Hepatocyte (in vitro differentiated cells): ENCODE measurements around the gene PSG7. TPM values are rescaled to one million over a fixed set of nuclear protein-coding genes. Genes with fewer than 3 reads are reported as not detected.
"Not testable (repeated sequence)": the region's sequence is repeated elsewhere in the genome, so short reads cannot be mapped to it uniquely, and the experiment has no call there.

Experiments
- DNase-seq: peaks from one replicate; pipeline ENCODE4 v3.0.0-alpha.2; 2016; ENCODE audit warnings: low spot score
- H2AFZ ChIP-seq: fragments of 200-600 bp; sonication (generic); 2 replicates; pipeline ENCODE4 v1.6.0; 2016; ENCODE audit warnings: antibody characterized with exemption, mild to moderate bottlenecking
- H3K27ac ChIP-seq: fragments of 200-600 bp; sonication (generic); 2 replicates; pipeline ENCODE4 v1.5.1; 2016; ENCODE audit warnings: mild to moderate bottlenecking
- H3K27me3 ChIP-seq: fragments of 200-600 bp; sonication (generic); 2 replicates; pipeline ENCODE4 v1.6.1; 2016
- H3K36me3 ChIP-seq: fragments of 200-600 bp; sonication (generic); replicated peaks from 2 replicates; pipeline ENCODE4 v1.5.1; 2016; ENCODE audit warnings: low read depth; ENCODE audit not compliant: insufficient read depth
- H3K4me1 ChIP-seq: fragments of 200-600 bp; sonication (generic); 2 replicates; pipeline ENCODE4 v1.5.1; 2016; ENCODE audit warnings: mild to moderate bottlenecking, moderate library complexity; ENCODE audit not compliant: insufficient read depth
- H3K4me2 ChIP-seq: fragments of 200-600 bp; sonication (generic); 2 replicates; pipeline ENCODE4 v1.6.0; 2016
- H3K4me3 ChIP-seq: fragments of 200-600 bp; sonication (generic); 2 replicates; pipeline ENCODE4 v1.5.1; 2016; ENCODE audit warnings: mild to moderate bottlenecking
- H3K79me2 ChIP-seq: fragments of 200-600 bp; sonication (generic); 2 replicates; pipeline ENCODE4 v1.6.0; 2017; ENCODE audit warnings: mild to moderate bottlenecking
- H3K9me2 ChIP-seq: fragments of 200-600 bp; sonication (generic); replicated peaks from 2 replicates; pipeline ENCODE4 v1.6.0; 2017; ENCODE audit warnings: mild to moderate bottlenecking; ENCODE audit not compliant: insufficient read depth
- H3K9me3 ChIP-seq: fragments of 200-600 bp; sonication (generic); 2 replicates; pipeline ENCODE4 v1.5.1; 2016; ENCODE audit warnings: low read depth, mild to moderate bottlenecking
- H4K20me1 ChIP-seq: fragments of 200-600 bp; sonication (generic); 2 replicates; pipeline ENCODE4 v1.6.0; 2016; ENCODE audit warnings: mild to moderate bottlenecking; ENCODE audit not compliant: insufficient read depth, poor library complexity, severe bottlenecking
- CTCF ChIP-seq: fragments of 200-600 bp; sonication (generic); IDR thresholded peaks from 2 replicates; pipeline ENCODE4 v1.5.1; 2016; ENCODE audit warnings: antibody characterized with exemption, mild to moderate bottlenecking; ENCODE audit not compliant: poor library complexity
- EZH2 ChIP-seq: fragments of 200-600 bp; sonication (generic); IDR thresholded peaks from 2 replicates; pipeline ENCODE4 v1.6.1; 2016; ENCODE audit warnings: antibody characterized with exemption, mild to moderate bottlenecking, borderline replicate concordance
- EZH2phosphoT487 ChIP-seq: fragments of 200-600 bp; sonication (generic); IDR thresholded peaks from one replicate; pipeline ENCODE4 v1.6.1; 2018; ENCODE audit warnings: antibody characterized with exemption, mild to moderate bottlenecking, low read depth, moderate library complexity; ENCODE audit not compliant: unreplicated experiment, severe bottlenecking
- WGBS: methylation state at CpG from one replicate; pipeline ENCODE4 v1.1.6; 2016; ENCODE audit warnings: low lambda C conversion rate; ENCODE audit errors: missing lambda C conversion rate; 5-methylcytosine and 5-hydroxymethylcytosine counted together
- polyA plus RNA-seq: library from polyadenylated mRNA; unstranded; fragments of >200 nt; fragmentation: Nextera tagmentation; extraction: Ambion mirVana; gene quantifications from 2 replicates; pipeline ENCODE4 v1.2.1, GENCODE V29; 2016
- total RNA-seq: library from RNA; depleted of rRNA; stranded (reverse); fragments of >200 nt; gene quantifications from 2 replicates; pipeline ENCODE4 v1.2.3, GENCODE V29; 2014

PSG7 gene
- total RNA-seq (not detected in 2 replicates), polyA plus RNA-seq (not detected in 2 replicates)

- H3K9me2 ChIP-seq, H4K20me1 ChIP-seq, H3K36me3 ChIP-seq, H2AFZ ChIP-seq, DNase-seq, H3K9me3 ChIP-seq, H3K27ac ChIP-seq, H3K4me1 ChIP-seq, H3K4me3 ChIP-seq, H3K79me2 ChIP-seq, H3K27me3 ChIP-seq, H3K4me2 ChIP-seq: not testable (repeated sequence)
- WGBS = 67% methylated on average over 3 of the region's 3 CpGs
Measured at GRCh38 chr19:42937107-42937506, at the start of gene PSG7. Gene PSG7, minus strand, starts transcription at chr19:42937207. Its CDS starts 131 bp downstream, at chr19:42937076.

GRCh38 chr19:42985588-42985987 lies 48.6 kb upstream of the PSG7 start:
- H3K9me2 ChIP-seq = no peaks in the 10 kb centered on the region
- H3K27me3 ChIP-seq = no peaks in the 10 kb centered on the region
- H4K20me1 ChIP-seq = no peaks in the 10 kb centered on the region
- H3K4me3 ChIP-seq = no peak overlapping the region
- WGBS = 49% methylated on average over 4 of the region's 4 CpGs
- H3K79me2 ChIP-seq = no peaks in the 10 kb centered on the region
- H3K27ac ChIP-seq = no peak overlapping the region
- H3K4me2 ChIP-seq = no peak overlapping the region
- no peaks in the 10 kb centered on the region for H3K36me3 ChIP-seq
- H3K9me3 ChIP-seq = no peaks in the 10 kb centered on the region
- no peak for DNase-seq
- H3K4me1 ChIP-seq = no peaks in the 10 kb centered on the region
- TF ChIP-seq CTCF (no peak), EZH2 (no peak), EZH2phosphoT487 (no peak)
- no peak overlapping the region for H2AFZ ChIP-seq

- not testable (repeated sequence) for H3K4me3 ChIP-seq, DNase-seq, H3K27ac ChIP-seq, H3K9me2 ChIP-seq, H3K79me2 ChIP-seq, H3K4me2 ChIP-seq, H3K27me3 ChIP-seq, H2AFZ ChIP-seq, H4K20me1 ChIP-seq, H3K36me3 ChIP-seq, H3K9me3 ChIP-seq, H3K4me1 ChIP-seq
Measured at GRCh38 chr19:42982111-42982510, 45.1 kb upstream of the PSG7 start.

GRCh38 chr19:42971451-42971850 lies 34.4 kb upstream of the PSG7 start:
- 85% methylated on average over 5 of the region's 5 CpGs for WGBS
- not testable (repeated sequence) for H3K9me2 ChIP-seq, H3K4me1 ChIP-seq, H2AFZ ChIP-seq, DNase-seq, H3K4me3 ChIP-seq, H3K27me3 ChIP-seq, H3K36me3 ChIP-seq, H3K79me2 ChIP-seq, H4K20me1 ChIP-seq, H3K4me2 ChIP-seq, H3K9me3 ChIP-seq, H3K27ac ChIP-seq

DNA sequence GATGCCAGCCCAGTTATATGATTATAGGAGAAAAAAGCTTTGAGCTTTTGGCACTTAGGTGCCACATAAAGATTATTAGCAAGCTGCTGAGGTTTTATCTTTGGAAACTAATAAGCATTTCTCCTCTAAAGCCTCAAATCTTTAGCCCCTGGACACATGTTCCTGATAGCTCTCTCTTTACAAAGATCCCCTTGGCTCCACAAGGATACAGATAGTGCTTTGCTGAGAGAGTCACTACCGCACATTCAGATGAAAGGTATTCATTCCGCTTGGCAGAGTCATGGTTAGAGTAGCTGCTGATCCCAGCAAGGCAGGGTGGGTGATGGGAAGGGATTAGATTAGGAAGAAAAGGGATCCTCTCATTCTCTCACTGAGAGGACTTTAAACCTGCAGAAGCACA lies 28.2 kb upstream of the PSG7 start:
- H3K36me3 ChIP-seq = no peaks in the 10 kb centered on the region
- WGBS = 82% methylated on average over 2 of the region's 2 CpGs
- no peak overlapping the region for H3K27ac ChIP-seq
- no peak for DNase-seq
- no peaks in the 10 kb centered on the region for H3K9me3 ChIP-seq
- H3K9me2 ChIP-seq = no peaks in the 10 kb centered on the region
- no peaks in the 10 kb centered on the region for H4K20me1 ChIP-seq
- H3K27me3 ChIP-seq = no peaks in the 10 kb centered on the region
- H3K79me2 ChIP-seq = no peaks in the 10 kb centered on the region
- no peak overlapping the region for H3K4me2 ChIP-seq
- H3K4me3 ChIP-seq = no peak overlapping the region
- TF ChIP-seq EZH2 (no peak), CTCF (no peak)
- H2AFZ ChIP-seq = no peak overlapping the region
- no peaks in the 10 kb centered on the region for H3K4me1 ChIP-seq
